Measurements from ENCODE around the gene PDE6D.

GRCh38 chr2:231708773-231709635 lies 72.1 kb downstream of the PDE6D start:
- TF ChIP-seq POLR2AphosphoS5 (IDR thresholded peaks at IDR 0.05) (peak in 1 of 2 donors; percentile 6), POLR2A (IDR thresholded peaks at IDR 0.05) (peak in 1 of 4 donors; percentile 58), CTCF (IDR thresholded peaks at IDR 0.05) (peak in 4 of 6 experiments; percentile 9 to 45 (median 15)), EP300 (IDR thresholded peaks at IDR 0.05) (no peak)

Measured in upper lobe of left lung (tissue), 4 donors.